Glutamatergic neuron (in vitro differentiated cells): ENCODE results near the gene ZNF281. TPM values are rescaled to one million over a fixed set of nuclear protein-coding genes. Genes with fewer than 3 reads are reported as not detected.

ENCODE experiments used
- DNase-seq: peaks from one replicate; pipeline ENCODE4 v3.0.0; 2022
- H3K27ac Mint-ChIP-seq: one replicate; pipeline ENCODE4 v1.8.0; 2020; ENCODE audit warnings: mild to moderate bottlenecking, mixed read lengths, inconsistent platforms; ENCODE audit not compliant: unreplicated experiment
- H3K27me3 Mint-ChIP-seq: one replicate; pipeline ENCODE4 v1.8.0; 2020; ENCODE audit warnings: mild to moderate bottlenecking, moderate library complexity, mixed read lengths, inconsistent platforms; ENCODE audit not compliant: unreplicated experiment
- H3K36me3 Mint-ChIP-seq: one replicate; pipeline ENCODE4 v1.8.0; 2020; ENCODE audit warnings: mild to moderate bottlenecking, mixed read lengths, inconsistent platforms; ENCODE audit not compliant: unreplicated experiment
- H3K4me1 Mint-ChIP-seq: one replicate; pipeline ENCODE4 v1.8.0; 2020; ENCODE audit warnings: mild to moderate bottlenecking, low read depth, mixed read lengths, inconsistent platforms; ENCODE audit not compliant: unreplicated experiment
- H3K4me3 Mint-ChIP-seq: one replicate; pipeline ENCODE4 v1.8.0; 2020; ENCODE audit warnings: mild to moderate bottlenecking, mixed read lengths, inconsistent platforms; ENCODE audit not compliant: unreplicated experiment
- H3K9me3 Mint-ChIP-seq: one replicate; pipeline ENCODE4 v1.8.0; 2020; ENCODE audit warnings: mild to moderate bottlenecking, moderate library complexity, mixed read lengths, inconsistent platforms; ENCODE audit not compliant: unreplicated experiment
- total RNA-seq: library from RNA; stranded (reverse); fragmentation: NEBNext Ultra II Directional; extraction: Animal tissue kit (Norgen Biotek cat#: 25700); gene quantifications from one replicate; pipeline ENCODE4 v1.2.1, GENCODE V29; 2021; ENCODE audit not compliant: unreplicated experiment
- TF ChIP-seq, protein P1 (sequence below): fragments of 200-600 bp; sonication (generic); IDR thresholded peaks from one replicate; pipeline ENCODE4 v1.5.0; 2021; ENCODE audit not compliant: partially characterized antibody, unreplicated experiment

ZNF281 gene
- total RNA-seq, 1 donor from 2014 or later: 32.2 TPM

DNA sequence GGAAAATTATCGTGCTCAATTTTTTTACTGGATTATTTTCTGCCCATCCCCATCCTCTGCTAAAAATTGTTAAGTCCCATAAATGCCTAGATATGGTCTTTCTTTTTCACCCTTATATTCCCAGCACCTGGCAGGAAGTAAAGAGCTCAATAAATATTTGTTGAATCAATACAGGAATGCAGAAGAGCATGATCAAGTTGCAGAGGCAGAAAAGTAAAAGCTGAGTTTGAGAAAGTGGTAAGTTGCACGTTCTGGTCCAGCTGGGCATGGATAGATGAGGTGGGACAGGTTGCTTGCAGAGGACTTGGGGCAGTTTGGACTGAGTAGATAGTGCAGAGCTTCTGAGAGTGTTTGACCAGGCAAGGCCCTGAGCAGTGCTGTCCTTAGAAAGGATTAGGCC, 40.1 kb downstream of the ZNF281 start:
- Mint-ChIP-seq H3K9me3 (no peaks in the 10 kb centered on the region), H3K27ac (no peak overlapping the region), H3K4me3 (no peak overlapping the region), H3K36me3 (no peaks in the 10 kb centered on the region), H3K4me1 (peaks cover 2% of the 10 kb centered on the region), H3K27me3 (peaks cover 1% of the 10 kb centered on the region)
- TF ChIP-seq, protein P1, sequence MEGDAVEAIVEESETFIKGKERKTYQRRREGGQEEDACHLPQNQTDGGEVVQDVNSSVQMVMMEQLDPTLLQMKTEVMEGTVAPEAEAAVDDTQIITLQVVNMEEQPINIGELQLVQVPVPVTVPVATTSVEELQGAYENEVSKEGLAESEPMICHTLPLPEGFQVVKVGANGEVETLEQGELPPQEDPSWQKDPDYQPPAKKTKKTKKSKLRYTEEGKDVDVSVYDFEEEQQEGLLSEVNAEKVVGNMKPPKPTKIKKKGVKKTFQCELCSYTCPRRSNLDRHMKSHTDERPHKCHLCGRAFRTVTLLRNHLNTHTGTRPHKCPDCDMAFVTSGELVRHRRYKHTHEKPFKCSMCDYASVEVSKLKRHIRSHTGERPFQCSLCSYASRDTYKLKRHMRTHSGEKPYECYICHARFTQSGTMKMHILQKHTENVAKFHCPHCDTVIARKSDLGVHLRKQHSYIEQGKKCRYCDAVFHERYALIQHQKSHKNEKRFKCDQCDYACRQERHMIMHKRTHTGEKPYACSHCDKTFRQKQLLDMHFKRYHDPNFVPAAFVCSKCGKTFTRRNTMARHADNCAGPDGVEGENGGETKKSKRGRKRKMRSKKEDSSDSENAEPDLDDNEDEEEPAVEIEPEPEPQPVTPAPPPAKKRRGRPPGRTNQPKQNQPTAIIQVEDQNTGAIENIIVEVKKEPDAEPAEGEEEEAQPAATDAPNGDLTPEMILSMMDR: no peak
- no peak for DNase-seq

DNA sequence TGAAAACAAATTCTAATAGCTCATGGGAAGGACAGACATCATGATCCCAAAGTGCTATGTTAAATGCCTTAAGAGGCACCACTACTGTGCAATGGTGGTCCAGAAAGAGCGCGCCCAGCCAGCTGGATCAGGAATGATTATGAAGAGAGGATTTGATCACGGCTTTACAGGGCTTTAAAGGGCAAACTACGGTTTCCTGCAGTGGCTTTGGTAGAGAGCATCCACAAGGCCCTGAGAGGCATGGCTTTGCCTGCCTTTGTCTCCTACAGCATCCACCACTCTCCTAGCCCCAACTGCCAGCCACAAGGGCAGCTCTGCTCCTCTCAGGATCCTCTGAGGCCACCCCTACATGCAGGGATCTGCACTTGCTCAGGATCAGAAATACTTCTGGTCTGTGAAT, 40.7 kb downstream of the ZNF281 start:
- H3K9me3 Mint-ChIP-seq: no peaks in the 10 kb centered on the region
- peaks cover 3% of the 10 kb centered on the region for H3K4me1 Mint-ChIP-seq
- DNase-seq: no peak
- no peak overlapping the region for H3K4me3 Mint-ChIP-seq
- TF ChIP-seq, protein P1: no peak
- peaks cover 1% of the 10 kb centered on the region for H3K27me3 Mint-ChIP-seq
- no peak overlapping the region for H3K27ac Mint-ChIP-seq
- no peaks in the 10 kb centered on the region for H3K36me3 Mint-ChIP-seq

DNA sequence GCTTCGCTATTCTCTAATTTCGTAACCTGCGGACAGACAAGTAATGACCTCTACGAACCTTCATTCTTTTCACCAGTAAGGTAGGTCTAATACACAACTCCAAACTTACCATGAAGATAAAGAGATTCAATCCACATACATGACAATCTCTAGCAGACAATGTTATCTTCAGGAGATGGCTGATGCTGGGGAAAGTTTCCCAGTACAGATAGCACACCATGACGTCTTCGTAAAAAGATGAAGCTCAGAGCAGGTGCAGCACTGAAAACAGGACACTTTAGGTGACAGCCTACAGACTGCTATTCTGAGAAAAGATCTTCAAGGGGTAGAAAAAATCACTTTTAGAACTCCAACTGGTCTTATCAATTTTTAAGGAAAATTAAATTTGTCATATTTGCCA, 41.3 kb downstream of the ZNF281 start:
- no peak overlapping the region for H3K4me3 Mint-ChIP-seq
- no peaks in the 10 kb centered on the region for H3K36me3 Mint-ChIP-seq
- TF ChIP-seq, protein P1: no peak
- H3K9me3 Mint-ChIP-seq: no peaks in the 10 kb centered on the region
- peaks cover 1% of the 10 kb centered on the region for H3K27me3 Mint-ChIP-seq
- H3K4me1 Mint-ChIP-seq: peaks cover 3% of the 10 kb centered on the region
- H3K27ac Mint-ChIP-seq: no peak overlapping the region
- DNase-seq: no peak

DNA sequence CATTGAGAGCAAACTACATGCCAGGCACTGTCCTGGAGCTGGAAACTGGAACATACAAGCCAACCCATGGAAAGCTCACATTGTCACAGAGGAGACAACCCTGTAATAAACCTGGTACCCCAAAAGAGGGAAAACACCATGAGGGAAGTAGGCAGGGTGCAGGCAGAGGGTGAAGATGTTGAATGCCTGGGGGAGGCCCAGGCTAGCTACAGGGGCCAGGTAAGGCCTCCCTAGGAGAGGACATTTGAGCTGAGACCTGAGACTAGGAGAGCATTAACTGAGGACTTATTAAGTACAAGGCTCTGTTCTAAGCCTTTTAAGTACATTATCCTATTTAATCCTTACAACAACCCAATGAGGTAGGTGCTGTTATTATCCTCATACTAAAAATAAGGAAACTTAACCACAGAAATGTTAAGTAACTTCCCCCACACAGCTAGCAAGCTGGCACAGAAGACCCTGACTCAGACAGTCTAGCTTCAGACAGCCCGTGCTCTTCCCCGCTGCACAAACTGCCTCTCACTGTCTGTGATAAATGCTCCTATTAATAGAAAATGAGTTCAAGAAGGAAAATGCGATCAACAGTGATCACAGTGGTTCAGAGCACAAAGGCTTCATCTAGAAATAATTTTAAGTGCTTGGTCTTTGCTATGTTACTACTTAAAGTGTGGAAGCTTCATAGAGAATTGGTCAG, 41.8 kb downstream of the ZNF281 start:
- Mint-ChIP-seq H3K27ac (no peak overlapping the region), H3K4me1 (peaks cover 2% of the 10 kb centered on the region), H3K9me3 (no peaks in the 10 kb centered on the region), H3K27me3 (peaks cover 1% of the 10 kb centered on the region), H3K36me3 (no peaks in the 10 kb centered on the region), H3K4me3 (no peak overlapping the region)
- DNase-seq: no peak
- TF ChIP-seq, protein P1: no peak

DNA sequence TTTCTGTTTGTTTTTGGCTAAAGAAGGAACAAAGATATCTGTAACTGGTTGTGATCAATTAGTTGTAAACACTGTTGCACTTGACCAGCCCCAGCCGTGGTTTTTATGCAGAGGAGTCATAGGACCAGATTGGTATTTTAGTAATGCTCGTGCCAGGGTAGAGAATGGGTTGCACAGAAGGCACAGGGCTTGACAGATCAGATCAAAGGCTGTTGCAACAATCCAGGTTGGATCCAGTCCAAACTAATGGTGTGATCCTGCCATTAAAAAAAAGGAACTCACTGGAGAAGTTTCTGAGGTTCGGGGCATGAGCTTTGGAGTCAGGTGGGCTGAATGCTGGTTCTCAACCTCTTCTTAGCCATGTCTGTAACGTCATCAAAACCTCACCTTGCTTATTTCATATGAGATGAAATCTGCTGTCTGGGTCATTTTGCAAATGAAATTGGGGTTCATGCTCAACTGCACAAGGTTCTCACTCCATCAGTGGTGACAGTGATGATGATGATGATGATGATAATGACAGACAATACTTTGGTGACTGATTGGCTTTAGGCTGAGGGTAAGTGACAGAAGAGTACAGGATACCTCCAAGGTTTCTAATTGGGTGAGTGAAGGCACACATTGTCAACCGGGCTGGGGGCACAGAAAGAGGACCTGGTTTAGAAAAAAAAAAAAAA, 43.1 kb downstream of the ZNF281 start:
- TF ChIP-seq, protein P1: no peak
- no peak overlapping the region for H3K27ac Mint-ChIP-seq
- no peak for DNase-seq
- no peak overlapping the region for H3K4me3 Mint-ChIP-seq
- H3K36me3 Mint-ChIP-seq: no peaks in the 10 kb centered on the region
- H3K27me3 Mint-ChIP-seq: peaks cover 1% of the 10 kb centered on the region
- H3K9me3 Mint-ChIP-seq: no peaks in the 10 kb centered on the region
- H3K4me1 Mint-ChIP-seq: peaks cover 2% of the 10 kb centered on the region
